HFF-Myc (cell line): ENCODE measurements around the gene TPO.

ENCODE experiments used
- DNase-seq: peaks from one replicate; pipeline ENCODE4 v3.0.0-alpha.2; 2011; ENCODE audit warnings: low read depth; ENCODE audit errors: extremely low read depth
- H3K4me3 ChIP-seq: replicated peaks from 2 replicates; pipeline ENCODE4 v1.5.1; 2011; ENCODE audit warnings: low read depth, mild to moderate bottlenecking, control low read depth, low read length
- TF ChIP-seq, protein P1 (sequence below): IDR thresholded peaks from 2 replicates; pipeline ENCODE4 v1.5.1; 2012; ENCODE audit warnings: mild to moderate bottlenecking, low read depth, low read length, control low read depth; ENCODE audit errors: missing control alignments

Gene TPO

GRCh38 chr2:1418566-1418965, 5.3 kb downstream of the TPO start:
- H3K4me3 ChIP-seq: no peak overlapping the region
- DNase-seq: no peak
- TF ChIP-seq, protein P1, sequence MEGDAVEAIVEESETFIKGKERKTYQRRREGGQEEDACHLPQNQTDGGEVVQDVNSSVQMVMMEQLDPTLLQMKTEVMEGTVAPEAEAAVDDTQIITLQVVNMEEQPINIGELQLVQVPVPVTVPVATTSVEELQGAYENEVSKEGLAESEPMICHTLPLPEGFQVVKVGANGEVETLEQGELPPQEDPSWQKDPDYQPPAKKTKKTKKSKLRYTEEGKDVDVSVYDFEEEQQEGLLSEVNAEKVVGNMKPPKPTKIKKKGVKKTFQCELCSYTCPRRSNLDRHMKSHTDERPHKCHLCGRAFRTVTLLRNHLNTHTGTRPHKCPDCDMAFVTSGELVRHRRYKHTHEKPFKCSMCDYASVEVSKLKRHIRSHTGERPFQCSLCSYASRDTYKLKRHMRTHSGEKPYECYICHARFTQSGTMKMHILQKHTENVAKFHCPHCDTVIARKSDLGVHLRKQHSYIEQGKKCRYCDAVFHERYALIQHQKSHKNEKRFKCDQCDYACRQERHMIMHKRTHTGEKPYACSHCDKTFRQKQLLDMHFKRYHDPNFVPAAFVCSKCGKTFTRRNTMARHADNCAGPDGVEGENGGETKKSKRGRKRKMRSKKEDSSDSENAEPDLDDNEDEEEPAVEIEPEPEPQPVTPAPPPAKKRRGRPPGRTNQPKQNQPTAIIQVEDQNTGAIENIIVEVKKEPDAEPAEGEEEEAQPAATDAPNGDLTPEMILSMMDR: no peak

DNA sequence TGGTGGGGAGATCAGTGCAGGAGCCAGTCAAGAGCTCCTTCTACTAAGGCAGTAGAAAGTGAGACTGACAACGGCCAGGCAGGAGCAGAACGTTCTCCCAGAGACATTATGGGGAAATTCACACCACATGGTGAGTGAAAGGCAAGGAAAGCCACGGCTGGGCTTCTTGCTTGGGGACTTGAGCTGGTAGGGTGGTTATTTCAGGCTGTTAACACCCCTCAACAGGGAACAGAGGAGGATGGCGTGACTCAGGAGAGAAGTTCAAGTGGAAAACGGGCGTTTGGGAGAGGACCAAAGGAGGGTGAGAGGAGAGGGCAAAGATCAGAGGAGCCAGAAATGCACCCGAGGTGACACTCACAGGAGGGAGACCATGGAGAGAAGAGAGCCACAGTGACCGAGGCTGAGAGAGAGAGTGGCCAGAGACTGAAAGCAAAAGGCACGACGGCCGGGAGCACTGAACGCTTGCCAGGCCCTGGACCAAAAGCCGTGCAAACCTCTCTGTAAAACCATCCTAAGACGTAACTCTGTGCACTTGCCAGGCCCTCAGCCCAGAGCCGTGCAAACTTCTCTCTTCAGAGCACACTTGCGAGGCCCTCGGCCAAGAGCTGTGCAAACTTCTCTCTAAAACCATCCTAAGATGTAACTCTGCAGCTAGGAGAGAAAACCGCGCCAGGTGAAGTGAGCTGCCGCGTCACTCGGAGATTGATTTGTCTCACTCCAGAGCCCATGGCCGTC, 7.7 kb downstream of the TPO start:
- no peak overlapping the region for H3K4me3 ChIP-seq
- DNase-seq: no peak
- TF ChIP-seq, protein P1: no peak

- H3K4me3 ChIP-seq: no peak overlapping the region
- TF ChIP-seq, protein P1: no peak
- DNase-seq: no peak
Measured at GRCh38 chr2:1421731-1422130, 8.5 kb downstream of the TPO start.

DNA sequence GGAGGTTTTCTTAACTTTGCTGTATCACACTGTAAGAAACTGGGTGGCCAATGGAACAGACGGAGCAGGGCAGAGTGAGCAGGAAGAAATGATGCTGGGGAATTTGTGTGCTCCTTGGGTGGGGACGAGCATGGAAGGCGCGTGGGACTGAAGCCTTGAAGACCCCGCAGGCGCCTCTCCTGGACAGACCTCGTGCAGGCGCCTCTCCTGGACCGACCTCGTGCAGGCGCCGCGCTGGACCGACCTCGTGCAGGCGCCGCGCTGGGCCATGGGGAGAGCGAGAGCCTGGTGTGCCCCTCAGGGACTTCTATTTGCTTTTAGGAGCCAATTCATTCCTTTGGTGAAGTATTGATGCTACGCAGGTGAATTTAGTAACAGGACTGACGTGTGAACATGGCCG, 8.9 kb downstream of the TPO start:
- DNase-seq: no peak
- no peak overlapping the region for H3K4me3 ChIP-seq
- TF ChIP-seq, protein P1: no peak

DNA sequence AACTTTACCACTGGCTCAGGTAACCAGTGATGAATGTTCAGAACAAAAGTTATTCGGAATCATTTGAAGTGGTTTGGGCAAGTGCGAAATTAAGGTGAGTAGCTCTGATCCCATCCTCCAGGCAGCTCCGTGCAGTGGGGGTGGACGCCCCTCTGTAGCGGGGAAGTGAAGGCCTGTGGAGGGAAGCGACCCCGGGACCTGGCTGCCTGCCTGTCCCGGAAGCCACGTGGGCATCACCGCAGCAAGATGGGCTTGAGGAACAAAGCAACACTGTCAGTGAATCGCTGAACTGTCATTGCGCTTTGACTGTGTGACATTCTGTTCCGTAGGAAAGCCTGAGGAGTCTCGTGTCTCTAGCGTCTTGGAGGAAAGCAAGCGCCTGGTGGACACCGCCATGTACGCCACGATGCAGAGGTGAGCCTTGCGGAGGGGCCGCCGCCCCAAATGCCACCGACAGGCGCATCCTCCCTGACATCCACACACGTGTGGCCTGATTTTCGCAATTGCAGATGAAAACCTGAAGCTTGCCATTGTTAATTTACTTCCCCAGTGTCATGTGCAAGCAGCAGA, 9.5 kb downstream of the TPO start:
- no peak for DNase-seq
- TF ChIP-seq, protein P1: no peak
- H3K4me3 ChIP-seq: no peak overlapping the region

DNA sequence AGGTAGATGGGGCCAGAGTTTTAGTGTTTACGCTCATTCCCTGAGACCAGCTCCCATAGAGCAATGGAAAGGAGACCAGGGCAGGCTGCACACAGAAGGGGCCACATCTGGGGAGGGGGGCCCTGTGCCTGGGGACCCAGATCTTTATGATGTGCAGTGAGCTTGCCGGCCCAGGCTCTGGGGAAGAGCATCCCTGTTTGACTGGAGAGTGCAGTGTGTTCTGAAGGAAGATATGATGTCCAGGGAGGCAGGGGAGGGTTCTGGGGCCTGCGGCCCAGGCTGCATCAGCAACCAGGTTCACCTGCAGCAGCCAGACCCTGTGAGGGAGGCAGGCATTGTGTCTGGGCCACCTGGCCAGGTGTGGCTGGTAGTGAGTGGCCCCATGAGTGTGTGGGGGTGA, 13.8 kb downstream of the TPO start:
- TF ChIP-seq, protein P1: no peak
- DNase-seq: no peak
- H3K4me3 ChIP-seq: no peak overlapping the region
